Aorta (tissue), 5 donors: Measurements from ENCODE around the gene TBKBP1. TPM values are rescaled to one million over a fixed set of nuclear protein-coding genes. Genes with fewer than 3 reads are reported as not detected.
A peak's percentile ranks its signal among the peaks of the same experiment; 100 is the strongest.

Source experiments
- ATAC-seq: fragments of 200-7000 bp; cut with Tn5 transposase; one replicate; pipeline ENCODE4 v1.9.1; 2022; ENCODE audit warnings: moderate library complexity; ENCODE audit not compliant: low FRiP score
- DNase-seq, 2 donors: peaks; one replicate each; pipeline ENCODE4 v3.0.0-alpha.2; 2020
- H3K27ac ChIP-seq, 2 donors: one replicate each; pipeline ENCODE4 v1.5.1; 2013; ENCODE audit warnings: low read length in 2 of 2, mild to moderate bottlenecking in 2 of 2, moderate library complexity in 2 of 2, control low read depth in 1 of 2, inconsistent platforms in 1 of 2, low read depth in 1 of 2
- H3K27me3 ChIP-seq, 2 donors: one replicate each; pipeline ENCODE4 v1.6.1; 2013; ENCODE audit warnings: control low read depth in 1 of 2, low read length in 1 of 2, mild to moderate bottlenecking in 1 of 2, moderate library complexity in 1 of 2; ENCODE audit not compliant: insufficient read depth in 2 of 2, control insufficient read depth in 1 of 2
- H3K36me3 ChIP-seq, 2 donors: one replicate each; pipeline ENCODE4 v1.6.1; 2013; ENCODE audit warnings: control low read depth in 1 of 2, low read length in 1 of 2, mild to moderate bottlenecking in 1 of 2; ENCODE audit not compliant: insufficient read depth in 2 of 2, control insufficient read depth in 1 of 2
- H3K4me1 ChIP-seq, 2 donors: one replicate each; pipeline ENCODE4 v1.6.1; 2013; ENCODE audit warnings: low read length in 2 of 2, control low read depth in 1 of 2, mild to moderate bottlenecking in 1 of 2, moderate library complexity in 1 of 2; ENCODE audit not compliant: insufficient read depth in 2 of 2, control insufficient read depth in 1 of 2
- H3K4me3 ChIP-seq, 2 donors: one replicate each; pipeline ENCODE4 v1.5.1; 2013; ENCODE audit warnings: low read length in 2 of 2, control low read depth in 1 of 2, mild to moderate bottlenecking in 1 of 2
- H3K9me3 ChIP-seq: one replicate; pipeline ENCODE4 v1.6.1; 2013; ENCODE audit warnings: mild to moderate bottlenecking, low read length; ENCODE audit not compliant: control insufficient read depth
- WGBS, 2 donors: extraction: QIAGEN DNeasy Blood & Tissue Kit; methylation state at CpG; one replicate each; pipeline ENCODE4 v1.1.7; 2013; 5-methylcytosine and 5-hydroxymethylcytosine counted together
- intact Hi-C, 2 donors: fragments of 100-400 bp; cut with DNase I; formaldehyde crosslinking; loops; one replicate each; pipeline versions ENCODE4 v1.14.2 to v1.15.0; 2022
- polyA plus RNA-seq, 2 donors: library from polyadenylated mRNA; stranded (reverse); fragments of 200-250 nt; gene quantifications; one replicate each; pipeline ENCODE4 v1.2.3, GENCODE V29; 2013
- total RNA-seq, 2 donors: library from RNA; stranded (reverse); fragmentation: NEBNext Ultra II Directional; extraction: Animal tissue kit (Norgen Biotek cat#: 25700); gene quantifications; one replicate each; pipeline ENCODE4 v1.2.1, GENCODE V29; 2021
- donor health status: healthy with polysubstance abuse.
- donor health status: Bipolar disorder and iron deficiency.
- donor health status: DM: no; HTN: no; CAD: no.
- donor health status: DM: no; HTN: no; CAD: no.
- donor health status: DM: yes; HTN: yes; CAD: no.

The TBKBP1 gene
- total and polyA plus RNA-seq, 4 donors = 9.3 to 20.2 (median 14.7) TPM

DNA sequence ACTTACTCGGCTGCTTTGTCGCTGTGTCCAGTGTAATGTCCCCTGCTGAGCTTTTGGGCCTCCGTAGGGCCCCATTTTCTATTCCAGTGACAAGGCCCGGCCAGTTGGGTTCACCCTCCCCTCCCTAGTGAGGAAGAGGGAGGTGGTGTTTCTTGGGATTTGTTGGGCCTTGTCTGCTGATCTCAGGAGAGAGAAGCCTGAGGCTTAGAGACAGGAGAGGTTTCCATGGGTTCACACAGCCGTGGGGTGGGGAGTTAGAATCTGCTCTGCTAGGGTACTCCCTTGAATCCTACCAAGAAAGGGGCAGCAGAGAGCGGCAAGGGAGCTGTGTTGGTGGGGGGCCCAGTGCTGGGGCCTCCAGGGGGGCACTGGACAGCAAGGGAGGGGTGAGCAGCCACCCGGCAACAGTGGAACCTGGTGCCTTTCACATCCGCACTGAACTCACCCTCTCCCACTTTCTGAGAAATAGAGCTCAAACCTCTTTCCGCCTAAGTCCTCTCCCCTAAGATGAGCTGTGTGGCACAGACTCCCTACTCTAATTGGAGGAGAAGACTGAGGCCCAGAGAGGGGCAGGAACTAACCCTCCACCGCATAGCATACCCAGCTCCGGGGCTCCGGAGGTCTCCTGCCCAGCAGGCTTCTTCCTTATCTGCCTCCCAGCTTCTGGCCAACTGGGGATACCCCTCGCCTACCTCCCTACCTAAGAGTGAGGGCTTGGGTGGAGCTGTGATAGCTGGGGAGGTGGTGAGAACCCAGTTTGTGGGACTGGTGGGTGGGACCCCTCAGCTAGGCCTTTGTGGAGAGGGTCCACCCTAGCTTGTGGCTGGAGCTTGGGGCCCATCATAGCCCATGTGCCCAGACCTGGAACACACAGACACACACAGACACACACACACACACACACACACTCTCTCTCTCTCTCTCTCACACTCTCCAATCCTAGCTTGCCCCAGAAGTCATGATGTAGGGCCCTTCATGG is 6.8 kb downstream of the TBKBP1 start:
- no peak overlapping the region for H3K27ac ChIP-seq
- H3K36me3 ChIP-seq = no peaks in the 10 kb centered on the region
- H3K4me3 ChIP-seq = no peak overlapping the region
- ATAC-seq (no peak), DNase-seq (peak; percentile 33 to 51)
- WGBS, 2 donors = 89 to 94% methylated on average over 13 of the region's 13 CpGs
- intact Hi-C loops = no loop called here
- no peaks in the 10 kb centered on the region for H3K4me1 ChIP-seq
- no peaks in the 10 kb centered on the region for H3K27me3 ChIP-seq
- no peaks in the 10 kb centered on the region for H3K9me3 ChIP-seq

GRCh38 chr17:47701608-47702007 is 7.6 kb downstream of the TBKBP1 start:
- H3K27ac ChIP-seq = no peak overlapping the region
- intact Hi-C loops = no loop called here
- H3K4me1 ChIP-seq = no peaks in the 10 kb centered on the region
- WGBS, 2 donors = 93 to 97% methylated on average over 4 of the region's 4 CpGs
- ATAC-seq (no peak), DNase-seq (peak; percentile 30 to 48)
- no peak overlapping the region for H3K4me3 ChIP-seq
- H3K9me3 ChIP-seq = no peaks in the 10 kb centered on the region
- no peaks in the 10 kb centered on the region for H3K36me3 ChIP-seq
- no peaks in the 10 kb centered on the region for H3K27me3 ChIP-seq

DNA sequence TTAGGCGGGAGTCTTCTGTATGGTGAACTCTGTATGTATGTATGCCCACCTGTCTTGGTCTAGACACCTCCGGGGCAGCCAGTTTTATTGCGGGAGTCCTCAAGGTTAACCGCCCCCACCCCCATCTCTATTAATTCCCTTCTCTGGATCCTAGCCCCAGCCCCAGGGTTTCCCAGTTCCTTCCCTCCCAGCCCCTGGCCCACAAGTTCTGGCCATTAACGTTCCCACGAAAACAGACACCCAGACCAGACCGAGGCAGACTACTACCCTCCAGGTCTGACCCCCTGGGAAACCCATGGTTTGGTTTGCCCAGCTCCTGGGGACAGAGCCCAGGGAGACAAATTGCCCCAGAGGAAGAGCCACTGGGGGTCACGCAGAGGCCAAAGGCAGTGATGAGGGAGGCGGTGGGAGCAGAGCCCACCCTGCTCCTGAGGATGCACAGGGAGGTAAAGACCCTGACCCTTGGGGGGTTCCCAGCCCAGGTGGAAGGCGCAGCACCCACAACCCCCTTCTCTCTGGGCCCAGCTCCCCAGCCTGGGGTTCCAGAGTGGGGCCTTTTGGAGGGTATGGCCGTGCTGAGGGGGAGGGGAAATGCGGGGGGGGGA is 8.5 kb downstream of the TBKBP1 start:
- no peak overlapping the region for H3K4me3 ChIP-seq
- DNase-seq (peak; percentile 33 to 61), ATAC-seq (no peak)
- H3K9me3 ChIP-seq = no peaks in the 10 kb centered on the region
- H3K27ac ChIP-seq = no peak overlapping the region
- H3K4me1 ChIP-seq = no peaks in the 10 kb centered on the region
- intact Hi-C loops = no loop called here
- 85 to 91% methylated on average over 11 to 12 of the region's 12 CpGs for WGBS, 2 donors
- H3K36me3 ChIP-seq = no peaks in the 10 kb centered on the region
- H3K27me3 ChIP-seq = no peaks in the 10 kb centered on the region

- ATAC-seq (no peak), DNase-seq (peak; percentile 43 to 71)
- no peak overlapping the region for H3K27ac ChIP-seq
- H3K4me3 ChIP-seq = no peak overlapping the region
- no peaks in the 10 kb centered on the region for H3K9me3 ChIP-seq
- 78 to 83% methylated on average over 13 to 15 of the region's 15 CpGs for WGBS, 2 donors
- no peaks in the 10 kb centered on the region for H3K27me3 ChIP-seq
- intact Hi-C loops = no loop called here
- no peaks in the 10 kb centered on the region for H3K36me3 ChIP-seq
- no peaks in the 10 kb centered on the region for H3K4me1 ChIP-seq
Measured at GRCh38 chr17:47703191-47703591, 9.2 kb downstream of the TBKBP1 start.

DNA sequence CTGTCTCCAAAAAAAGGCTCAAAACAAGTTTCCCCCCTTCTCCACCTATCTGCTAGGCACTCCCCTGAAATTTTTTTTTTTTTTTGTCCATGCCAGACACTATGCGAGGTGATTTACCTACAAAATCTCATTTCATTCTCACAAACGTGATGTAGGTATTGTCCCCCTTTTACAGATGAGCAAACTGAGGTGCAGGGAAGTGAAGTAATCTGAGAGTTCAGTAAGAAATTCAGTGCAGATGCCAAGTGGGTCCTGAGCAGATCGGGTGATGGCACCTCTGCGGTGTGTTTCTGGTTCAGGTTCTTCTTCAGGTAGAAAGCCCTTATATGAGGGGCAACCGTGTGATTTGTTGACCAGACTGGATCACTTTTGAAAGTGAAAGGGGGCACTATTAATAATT is 9.7 kb downstream of the TBKBP1 start:
- DNase-seq (peak in 1 of 2 donors; percentile 8), ATAC-seq (no peak)
- Histone ChIP-seq H3K4me1 (no peaks in the 10 kb centered on the region), H3K9me3 (no peaks in the 10 kb centered on the region), H3K4me3 (no peak overlapping the region), H3K36me3 (no peaks in the 10 kb centered on the region), H3K27ac (no peak overlapping the region), H3K27me3 (no peaks in the 10 kb centered on the region)
- intact Hi-C loops = no loop called here
- WGBS, 2 donors = 93 to 94% methylated on average over 5 of the region's 5 CpGs

GRCh38 chr17:47704116-47704515 is 10.2 kb downstream of the TBKBP1 start:
- no peaks in the 10 kb centered on the region for H3K36me3 ChIP-seq
- intact Hi-C loops = no loop called here
- no peak overlapping the region for H3K27ac ChIP-seq
- ATAC-seq = no peak
- no peak overlapping the region for H3K4me3 ChIP-seq
- H3K9me3 ChIP-seq = no peaks in the 10 kb centered on the region
- WGBS, 2 donors = 82% methylated on average over 14 of the region's 14 CpGs
- peak; percentile 58 to 75 for DNase-seq
- H3K27me3 ChIP-seq = no peaks in the 10 kb centered on the region
- H3K4me1 ChIP-seq = no peaks in the 10 kb centered on the region

GRCh38 chr17:47704736-47705135 is 10.8 kb downstream of the TBKBP1 start:
- Histone ChIP-seq H3K4me3 (no peak overlapping the region), H3K4me1 (no peaks in the 10 kb centered on the region), H3K36me3 (no peaks in the 10 kb centered on the region), H3K27me3 (no peaks in the 10 kb centered on the region), H3K9me3 (no peaks in the 10 kb centered on the region), H3K27ac (no peak overlapping the region)
- WGBS, 2 donors = 61 to 64% methylated on average over 6 of the region's 6 CpGs
- ATAC-seq (no peak), DNase-seq (peak in 1 of 2 donors; percentile 37)
- intact Hi-C loops = no loop called here

DNA sequence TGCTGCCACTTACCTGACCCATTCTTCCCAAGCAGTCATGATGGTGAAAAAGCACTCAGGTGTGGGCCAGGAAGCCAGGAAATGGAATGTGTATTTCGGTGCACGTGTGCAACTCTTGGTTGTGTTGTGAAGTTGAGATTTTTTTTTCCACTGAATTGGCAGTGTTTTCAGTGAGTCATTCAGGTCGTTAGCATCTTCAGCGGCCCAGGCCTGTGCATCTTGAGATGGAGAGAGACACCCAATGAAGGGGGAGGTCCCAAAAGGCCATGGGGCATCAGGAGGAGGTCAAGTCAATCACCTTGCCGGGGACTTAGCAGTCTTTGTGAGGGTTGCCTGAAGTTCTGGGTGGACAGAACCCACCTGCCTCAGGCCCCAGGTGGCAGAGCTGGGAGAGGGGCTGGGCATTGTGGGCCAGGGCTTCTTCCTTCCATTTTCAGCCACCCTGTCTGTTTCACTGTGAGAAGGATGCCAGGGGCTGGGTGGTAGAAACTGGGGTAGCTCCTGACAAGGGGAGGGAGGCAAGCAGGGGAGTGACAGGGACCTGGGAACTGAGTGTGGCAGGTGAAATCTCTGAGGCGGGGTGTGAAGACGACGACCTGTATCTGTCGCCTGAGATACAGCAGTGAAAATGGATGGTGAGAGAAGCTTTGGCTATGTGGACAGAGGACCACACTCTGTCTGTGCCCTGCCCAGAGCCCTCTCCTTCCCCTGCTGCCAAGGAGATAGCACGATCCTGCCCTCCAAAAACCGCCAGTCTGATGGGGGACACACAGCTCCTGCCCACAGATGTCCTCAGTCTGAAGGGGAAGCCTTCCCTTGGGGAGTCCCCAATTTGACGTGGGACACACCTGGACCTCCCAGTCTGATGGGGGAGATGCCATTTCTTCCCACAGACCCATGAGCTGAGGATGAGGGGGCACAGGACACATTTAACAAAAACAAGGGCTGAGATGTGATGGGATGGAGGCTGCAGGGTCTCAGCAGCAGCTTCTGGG is 11.9 kb downstream of the TBKBP1 start:
- WGBS, 2 donors = 74 to 77% methylated on average over 12 of the region's 12 CpGs
- Histone ChIP-seq H3K27ac (no peak overlapping the region), H3K4me1 (no peaks in the 10 kb centered on the region), H3K4me3 (no peak overlapping the region), H3K36me3 (no peaks in the 10 kb centered on the region), H3K27me3 (no peaks in the 10 kb centered on the region), H3K9me3 (no peaks in the 10 kb centered on the region)
- peak; percentile 25 to 64 for DNase-seq
- ATAC-seq = no peak
- intact Hi-C loops = no loop called here
